IgD-negative memory B cell (primary cell): ENCODE results near the gene RAB1B. TPM values are rescaled to one million over a fixed set of nuclear protein-coding genes. Genes with fewer than 3 reads are reported as not detected.
"Not testable (repeated sequence)": the region's sequence is repeated elsewhere in the genome, so short reads cannot be mapped to it uniquely, and the experiment has no call there.

ENCODE experiments used
- H3K27ac Mint-ChIP-seq, 3 donors: one replicate each; pipeline ENCODE4 v1.8.0; 2020 to 2022; ENCODE audit warnings: mild to moderate bottlenecking in 3 of 3, mixed read lengths in 3 of 3, moderate library complexity in 1 of 3
- H3K27me3 Mint-ChIP-seq: one replicate; pipeline ENCODE4 v1.8.0; 2021; ENCODE audit warnings: mixed read lengths
- H3K36me3 Mint-ChIP-seq: one replicate; pipeline ENCODE4 v1.8.0; 2020; ENCODE audit warnings: mild to moderate bottlenecking, mixed read lengths
- H3K4me1 Mint-ChIP-seq, 3 donors: one replicate each; pipeline ENCODE4 v1.8.0; 2020 to 2022; ENCODE audit warnings: mixed read lengths in 3 of 3, mild to moderate bottlenecking in 1 of 3
- H3K4me3 Mint-ChIP-seq, 4 donors: one replicate each; pipeline ENCODE4 v1.8.0; 2020 to 2022; ENCODE audit warnings: mild to moderate bottlenecking in 4 of 4, mixed read lengths in 4 of 4, moderate library complexity in 3 of 4
- H3K9me3 Mint-ChIP-seq, 3 donors: one replicate each; pipeline ENCODE4 v1.8.0; 2020 to 2021; ENCODE audit warnings: mixed read lengths in 3 of 3, mild to moderate bottlenecking in 1 of 3
- polyA plus RNA-seq: library from polyadenylated mRNA; unstranded; fragments of 300-500 nt; fragmentation: Illumina TruSeq; gene quantifications from one replicate; pipeline ENCODE4 v1.2.3, GENCODE V29; 2021

The RAB1B gene
- polyA plus RNA-seq, 1 donor from 2014 or later, result 14.8 TPM

DNA sequence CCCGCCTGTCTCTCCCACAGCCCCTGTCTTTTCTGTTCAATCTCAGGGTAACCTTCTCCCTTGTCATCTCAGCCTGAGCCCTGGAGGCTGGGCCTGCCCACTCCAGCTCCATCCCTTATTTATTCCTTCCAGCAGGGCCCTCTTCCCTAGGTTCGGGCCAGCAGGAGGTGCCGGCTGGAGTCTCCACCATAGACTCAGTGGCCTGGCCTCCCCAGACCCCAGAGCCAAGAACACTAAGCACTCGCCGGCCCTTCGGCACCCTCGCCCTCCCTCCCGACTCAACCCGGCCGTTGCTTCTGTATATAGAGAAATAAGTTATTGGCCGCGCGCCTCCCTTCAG lies 1.4 kb upstream of the RAB1B start:
- H3K27me3 Mint-ChIP-seq, result no peaks in the 10 kb centered on the region
- H3K36me3 Mint-ChIP-seq, result no peaks in the 10 kb centered on the region
- peak overlapping the region in 2 of 3 donors; percentile 96 to 97 for H3K27ac Mint-ChIP-seq
- H3K4me1 Mint-ChIP-seq, result peaks cover 6 to 23% (median 17%) of the 10 kb centered on the region in 3 donors
- H3K9me3 Mint-ChIP-seq, result no peaks in the 10 kb centered on the region
- peak overlapping the region; percentile 91 to 96 (median 94) for H3K4me3 Mint-ChIP-seq

DNA sequence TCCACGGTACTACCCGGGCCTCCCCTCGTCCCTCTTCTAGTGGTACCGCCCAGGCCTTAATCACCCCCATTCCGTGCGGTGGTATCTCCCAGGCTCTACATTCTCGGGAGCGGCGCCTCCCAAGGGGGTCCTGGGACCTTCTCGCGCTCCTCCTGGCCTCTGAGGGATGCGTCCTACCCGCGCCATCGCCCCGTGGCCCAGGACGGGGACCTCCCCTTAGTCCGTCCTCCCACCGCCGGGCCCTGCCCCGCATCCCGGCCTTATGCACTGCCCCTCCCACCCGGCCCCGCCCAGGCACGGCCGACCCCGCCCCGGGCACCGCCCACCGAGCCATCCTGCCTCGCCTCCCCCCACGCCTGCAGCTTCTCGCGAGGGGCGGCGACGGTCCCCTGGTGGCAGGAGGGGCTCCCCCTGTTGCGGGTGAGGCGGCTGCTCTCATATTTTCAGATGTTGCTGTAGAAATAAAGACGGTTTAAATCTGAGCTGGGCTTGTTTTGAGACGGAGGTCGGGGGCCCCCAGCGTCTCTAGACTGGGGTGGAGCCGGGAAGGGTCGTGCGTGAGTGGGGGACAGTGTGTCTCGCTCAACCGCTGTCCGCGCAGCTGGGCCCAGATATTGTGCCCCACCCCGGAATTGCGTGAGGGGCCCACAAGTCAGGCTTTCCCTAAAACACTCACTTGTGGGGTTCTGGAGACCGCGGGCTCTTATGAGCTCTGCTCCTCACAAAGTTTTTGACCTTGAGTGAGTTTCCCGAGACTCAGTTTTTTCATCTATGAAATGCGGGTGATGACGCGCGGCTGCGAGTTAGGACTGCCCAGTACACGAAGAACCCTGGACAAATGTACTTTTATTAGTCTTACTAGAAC lies 828 bp upstream of the RAB1B start:
- no peaks in the 10 kb centered on the region for H3K27me3 Mint-ChIP-seq
- H3K4me1 Mint-ChIP-seq, result peaks cover 6 to 21% (median 17%) of the 10 kb centered on the region in 3 donors
- H3K4me3 Mint-ChIP-seq, result peak overlapping the region; percentile 91 to 96 (median 94)
- H3K36me3 Mint-ChIP-seq, result peaks cover under 1% of the 10 kb centered on the region
- peak overlapping the region; percentile 96 to 99 (median 97) for H3K27ac Mint-ChIP-seq
- no peaks in the 10 kb centered on the region for H3K9me3 Mint-ChIP-seq

DNA sequence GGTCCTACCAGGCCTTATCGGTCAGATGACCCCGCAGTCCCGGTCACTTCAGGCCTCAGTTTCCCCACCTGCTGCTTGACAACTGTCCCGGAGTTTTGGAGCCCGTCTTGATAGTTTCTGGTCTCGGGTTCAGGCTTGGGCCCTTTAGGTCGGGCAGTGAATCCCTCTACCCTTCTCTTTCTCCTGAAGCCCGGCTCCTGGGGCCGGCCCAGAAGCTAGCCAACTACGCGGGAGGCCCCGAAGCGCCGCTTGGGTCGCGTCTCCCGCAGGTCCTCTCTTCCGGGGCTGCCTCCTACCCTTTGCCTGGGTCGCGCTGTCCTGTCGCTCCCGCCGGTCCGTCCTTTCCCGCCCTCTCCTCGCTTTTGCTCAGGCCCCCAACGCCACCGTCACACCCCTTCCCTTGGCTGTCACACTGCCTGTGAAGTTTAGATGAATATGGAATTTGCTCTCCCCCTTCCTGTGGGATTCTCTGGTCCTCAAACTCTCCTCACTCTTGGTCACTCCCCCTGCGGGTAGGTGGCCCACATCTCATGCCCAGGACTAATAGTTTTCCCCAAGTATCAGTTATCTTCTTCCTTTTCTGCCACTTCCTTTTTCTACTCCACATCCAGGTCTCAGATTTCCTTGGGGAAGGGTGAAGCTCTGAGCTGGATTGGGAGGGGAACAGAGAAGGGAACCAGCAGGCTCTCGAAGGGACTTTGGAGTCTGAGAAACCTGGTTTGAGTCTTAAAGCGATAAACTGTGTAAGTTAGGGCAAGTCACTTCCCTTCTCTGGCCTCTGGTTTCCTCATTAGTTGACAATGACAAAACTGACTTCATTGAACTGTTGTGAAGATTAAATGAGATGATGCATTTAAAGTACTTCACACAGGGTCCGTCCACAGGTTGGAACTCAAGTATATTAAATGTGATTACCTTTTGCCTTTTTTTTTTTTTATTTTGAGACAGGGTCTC lies 790 bp downstream of the RAB1B start:
- no peaks in the 10 kb centered on the region for H3K27me3 Mint-ChIP-seq

DNA sequence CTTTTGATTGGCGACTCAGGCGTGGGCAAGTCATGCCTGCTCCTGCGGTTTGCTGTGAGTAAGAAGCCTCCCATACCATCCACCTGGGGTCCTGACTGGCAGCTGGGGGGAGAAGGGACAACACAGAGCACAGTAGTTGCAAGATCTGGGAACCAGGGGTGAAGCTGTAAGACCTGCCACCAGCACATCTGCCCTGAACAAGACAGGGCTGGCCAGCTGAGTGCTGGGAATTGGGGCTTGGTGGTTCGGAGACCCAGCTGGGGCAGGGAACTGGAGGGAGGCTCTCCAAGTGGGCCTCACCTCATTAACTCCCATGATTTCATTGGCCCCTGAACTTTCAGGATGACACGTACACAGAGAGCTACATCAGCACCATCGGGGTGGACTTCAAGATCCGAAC lies 3.4 kb downstream of the RAB1B start:
- Mint-ChIP-seq H3K4me1 (peaks cover 6 to 25% (median 15%) of the 10 kb centered on the region in 3 donors), H3K36me3 (peaks cover 5% of the 10 kb centered on the region), H3K4me3 (peak overlapping the region in 1 of 4 donors; percentile 21), H3K27me3 (no peaks in the 10 kb centered on the region), H3K27ac (peak overlapping the region in 2 of 3 donors; percentile 43 to 72), H3K9me3 (no peaks in the 10 kb centered on the region)

More for the DNA sequence above, 790 bp downstream of the RAB1B start:
- Mint-ChIP-seq H3K9me3 (no peaks in the 10 kb centered on the region), H3K27ac (peak overlapping the region; percentile 96 to 99 (median 97)), H3K4me3 (peak overlapping the region; percentile 91 to 96 (median 94)), H3K36me3 (peaks cover 5% of the 10 kb centered on the region), H3K4me1 (peaks cover 6 to 25% (median 17%) of the 10 kb centered on the region in 3 donors)

DNA sequence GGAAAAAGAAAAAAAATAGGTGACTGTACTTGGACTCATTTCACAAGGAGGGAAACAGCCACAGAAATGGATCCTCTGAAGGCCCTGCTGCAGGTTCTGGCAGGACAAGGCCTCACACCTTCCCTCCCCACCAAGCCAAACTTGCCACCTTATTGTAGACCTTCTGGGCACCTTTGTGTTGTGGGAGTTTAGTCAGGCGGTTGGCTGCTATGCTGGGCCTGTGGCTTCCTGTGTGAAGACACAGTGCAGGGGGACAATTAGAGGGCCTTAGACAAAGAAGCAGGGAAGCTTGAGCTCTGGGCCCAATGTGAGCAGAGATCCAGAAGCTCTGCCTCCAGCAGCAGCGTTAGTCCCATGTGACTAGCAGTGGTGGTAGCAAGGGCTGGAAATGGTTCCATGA lies 4.2 kb downstream of the RAB1B start:
- H3K27ac Mint-ChIP-seq, result peak overlapping the region in 2 of 3 donors; percentile 26 to 71
- peaks cover 6 to 20% (median 10%) of the 10 kb centered on the region in 3 donors for H3K4me1 Mint-ChIP-seq
- H3K36me3 Mint-ChIP-seq, result peaks cover 5% of the 10 kb centered on the region
- peak overlapping the region in 2 of 4 donors; percentile 38 to 75 for H3K4me3 Mint-ChIP-seq
- H3K9me3 Mint-ChIP-seq, result no peaks in the 10 kb centered on the region
- no peaks in the 10 kb centered on the region for H3K27me3 Mint-ChIP-seq

DNA sequence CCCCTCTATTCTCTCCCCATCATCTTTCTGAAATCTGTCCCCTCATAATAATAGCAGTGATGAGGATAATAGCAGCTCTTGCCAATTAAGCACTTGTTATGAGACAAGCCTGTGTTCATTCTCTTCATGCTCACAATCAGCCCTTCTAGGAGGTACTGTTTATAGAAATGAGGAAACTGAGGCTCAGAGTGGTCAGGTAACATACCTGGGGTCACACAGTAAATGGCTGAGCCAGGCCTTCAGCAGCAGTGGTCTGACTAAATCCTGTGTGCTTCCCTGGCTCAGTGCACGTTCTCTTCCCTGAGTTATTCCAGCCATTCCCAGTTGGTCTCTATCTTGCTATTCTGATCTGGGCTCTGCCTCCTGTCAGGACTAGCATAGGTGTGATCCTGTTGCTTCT lies 5.8 kb downstream of the RAB1B start:
- H3K9me3 Mint-ChIP-seq, result no peaks in the 10 kb centered on the region
- peak overlapping the region in 2 of 3 donors; percentile 3 to 30 for H3K27ac Mint-ChIP-seq
- H3K36me3 Mint-ChIP-seq, result peaks cover 5% of the 10 kb centered on the region
- H3K27me3 Mint-ChIP-seq, result peaks cover 1% of the 10 kb centered on the region
- no peak overlapping the region for H3K4me3 Mint-ChIP-seq
- peaks cover 0 to 14% (median 11%) of the 10 kb centered on the region in 3 donors for H3K4me1 Mint-ChIP-seq

DNA sequence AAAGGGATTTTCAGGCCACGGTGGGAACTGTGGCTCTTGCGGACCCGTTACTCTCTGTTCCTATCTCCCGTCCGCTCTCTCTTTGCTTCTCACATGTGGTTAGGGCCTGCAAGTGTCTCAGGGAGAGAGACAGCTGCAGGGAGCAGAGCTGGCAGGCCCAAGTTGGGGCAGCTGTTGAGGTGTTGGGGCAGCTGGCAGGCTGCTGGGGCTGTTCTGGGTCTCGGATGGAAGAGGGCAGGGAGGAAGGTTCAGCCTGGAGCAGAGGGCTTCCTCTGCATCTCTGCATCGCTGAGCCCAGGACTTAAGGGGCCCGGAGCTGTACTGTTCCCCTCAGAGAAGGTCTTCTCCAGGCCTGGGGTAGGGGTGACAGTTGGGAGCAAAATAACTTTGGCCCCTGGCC lies 7.0 kb downstream of the RAB1B start:
- Mint-ChIP-seq H3K4me3 (peak overlapping the region in 1 of 4 donors; percentile 23), H3K27ac (peak overlapping the region in 1 of 3 donors; percentile 73), H3K27me3 (peaks cover 4% of the 10 kb centered on the region), H3K36me3 (peaks cover 5% of the 10 kb centered on the region), H3K9me3 (no peaks in the 10 kb centered on the region), H3K4me1 (peaks cover 0 to 6% (median 4%) of the 10 kb centered on the region in 3 donors)

DNA sequence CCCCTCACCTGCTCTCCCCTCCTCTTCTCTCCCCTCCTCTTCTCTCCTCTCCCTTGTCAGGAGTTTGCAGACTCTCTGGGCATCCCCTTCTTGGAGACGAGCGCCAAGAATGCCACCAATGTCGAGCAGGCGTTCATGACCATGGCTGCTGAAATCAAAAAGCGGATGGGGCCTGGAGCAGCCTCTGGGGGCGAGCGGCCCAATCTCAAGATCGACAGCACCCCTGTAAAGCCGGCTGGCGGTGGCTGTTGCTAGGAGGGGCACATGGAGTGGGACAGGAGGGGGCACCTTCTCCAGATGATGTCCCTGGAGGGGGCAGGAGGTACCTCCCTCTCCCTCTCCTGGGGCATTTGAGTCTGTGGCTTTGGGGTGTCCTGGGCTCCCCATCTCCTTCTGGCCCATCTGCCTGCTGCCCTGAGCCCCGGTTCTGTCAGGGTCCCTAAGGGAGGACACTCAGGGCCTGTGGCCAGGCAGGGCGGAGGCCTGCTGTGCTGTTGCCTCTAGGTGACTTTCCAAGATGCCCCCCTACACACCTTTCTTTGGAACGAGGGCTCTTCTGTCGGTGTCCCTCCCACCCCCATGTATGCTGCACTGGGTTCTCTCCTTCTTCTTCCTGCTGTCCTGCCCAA lies 7.7 kb downstream of the RAB1B start:
- Mint-ChIP-seq H3K4me3 (peak overlapping the region in 2 of 4 donors; percentile 50 to 61), H3K27me3 (peaks cover 4% of the 10 kb centered on the region), H3K27ac (peak overlapping the region in 1 of 3 donors; percentile 71), H3K9me3 (no peaks in the 10 kb centered on the region), H3K4me1 (peaks cover 2 to 6% (median 5%) of the 10 kb centered on the region in 3 donors), H3K36me3 (peaks cover 5% of the 10 kb centered on the region)

DNA sequence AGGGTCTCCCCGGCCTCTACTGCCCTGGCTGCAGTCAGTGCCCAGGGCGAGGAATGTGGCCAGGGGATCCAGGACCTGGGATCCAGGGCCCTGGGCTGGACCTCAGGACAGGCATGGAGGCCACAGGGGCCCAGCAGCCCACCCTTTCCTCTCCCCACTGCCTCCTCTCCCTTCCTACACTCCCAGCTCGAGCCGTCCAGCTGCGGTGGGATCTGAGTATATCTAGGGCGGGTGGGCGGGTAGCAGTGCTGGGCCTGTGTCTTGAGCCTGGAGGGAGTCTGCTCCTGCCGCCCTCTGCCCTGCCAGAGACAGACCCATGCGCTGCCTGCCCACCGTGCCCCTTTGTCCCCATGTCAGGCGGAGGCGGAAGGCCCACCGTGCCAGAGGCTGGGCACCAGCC lies 8.2 kb downstream of the RAB1B start:
- H3K27me3 Mint-ChIP-seq, H3K9me3 Mint-ChIP-seq, H3K36me3 Mint-ChIP-seq: not testable (repeated sequence)
- Mint-ChIP-seq H3K4me3 (peak overlapping the region in 2 of 4 donors; percentile 39 to 70), H3K27ac (peak overlapping the region in 1 of 3 donors; percentile 71), H3K4me1 (peaks cover 5 to 11% (median 10%) of the 10 kb centered on the region in 3 donors)

DNA sequence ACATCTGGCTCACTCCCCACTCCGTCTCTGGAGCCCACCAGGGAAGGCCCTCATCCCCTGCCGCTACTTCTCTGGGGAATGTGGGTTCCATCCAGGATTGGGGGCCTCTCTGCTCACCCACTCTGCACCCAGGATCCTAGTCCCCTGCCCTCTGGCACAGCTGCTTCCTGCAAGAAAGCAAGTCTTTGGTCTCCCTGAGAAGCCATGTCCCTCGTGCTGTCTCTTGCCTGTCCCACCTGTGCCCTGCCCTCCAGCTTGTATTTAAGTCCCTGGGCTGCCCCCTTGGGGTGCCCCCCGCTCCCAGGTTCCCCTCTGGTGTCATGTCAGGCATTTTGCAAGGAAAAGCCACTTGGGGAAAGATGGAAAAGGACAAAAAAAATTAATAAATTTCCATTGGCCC lies 8.6 kb downstream of the RAB1B start:
- not testable (repeated sequence) for H3K27me3 Mint-ChIP-seq, H3K36me3 Mint-ChIP-seq, H3K9me3 Mint-ChIP-seq
- Mint-ChIP-seq H3K4me3 (peak overlapping the region; percentile 39 to 71 (median 62)), H3K4me1 (peaks cover 7 to 14% (median 13%) of the 10 kb centered on the region in 3 donors), H3K27ac (peak overlapping the region in 1 of 3 donors; percentile 68)

DNA sequence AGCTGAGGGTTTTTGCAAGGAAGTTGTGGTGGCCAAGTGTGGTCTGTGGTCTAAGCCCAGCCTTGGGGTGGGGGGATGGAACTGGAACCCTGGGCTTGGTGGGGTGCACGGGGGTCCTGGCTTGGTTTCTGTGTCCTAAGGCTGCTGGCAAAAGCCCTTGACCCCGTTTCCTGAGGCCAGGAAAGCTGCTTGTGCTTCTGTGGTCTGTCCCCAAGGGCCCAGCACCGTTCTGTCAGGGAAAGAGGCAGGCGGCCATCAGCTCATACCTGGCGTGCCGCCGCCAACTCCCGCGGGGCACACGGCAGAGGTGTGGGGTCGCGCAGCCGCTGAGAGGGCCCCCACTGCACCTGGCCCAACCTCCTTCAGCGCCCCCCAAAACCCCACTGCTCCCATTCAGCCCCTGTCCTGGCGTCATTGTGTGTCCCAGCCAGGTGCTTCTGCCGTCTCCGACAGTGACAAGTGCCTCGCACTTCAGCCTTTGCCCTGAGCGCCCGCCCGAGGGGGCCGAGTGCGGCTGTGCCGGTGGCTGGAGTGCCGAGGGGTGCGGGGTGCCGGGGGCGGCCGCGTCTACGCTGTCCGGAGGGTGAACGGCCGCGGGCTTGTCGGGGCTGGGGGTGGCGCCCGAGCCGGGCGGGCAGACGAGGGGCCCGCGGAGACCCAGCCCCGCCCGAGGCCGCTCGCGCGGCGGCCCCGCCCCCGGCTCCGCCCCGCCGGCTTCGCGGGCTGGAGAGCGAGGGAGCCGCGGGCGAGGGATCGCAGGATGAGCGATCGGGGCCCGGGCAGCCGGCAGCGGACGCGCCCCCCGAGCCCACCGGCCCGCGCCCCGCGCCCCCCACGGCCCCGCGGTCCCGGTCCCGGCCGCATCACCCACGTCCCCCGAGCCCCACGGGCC lies 9.3 kb downstream of the RAB1B start, which contains the start of gene CNIH2:
CNIH2 (plus strand) TSS at position 705 of the 892 bp plus-strand sequence. CDS start 282 bp downstream, outside the sequence.
- H3K36me3 Mint-ChIP-seq, result peaks cover 3% of the 10 kb centered on the region
- H3K4me3 Mint-ChIP-seq, result peak within 1 kb of the TSS; percentile 55 to 72 (median 64)
- no peaks in the 10 kb centered on the region for H3K9me3 Mint-ChIP-seq
- H3K27ac Mint-ChIP-seq, result peak within 1 kb of the TSS in 1 of 3 donors; percentile 68
- H3K4me1 Mint-ChIP-seq, result peaks cover 14 to 19% (median 17%) of the 10 kb centered on the region in 3 donors
- H3K27me3 Mint-ChIP-seq, result peaks cover 4% of the 10 kb centered on the region

DNA sequence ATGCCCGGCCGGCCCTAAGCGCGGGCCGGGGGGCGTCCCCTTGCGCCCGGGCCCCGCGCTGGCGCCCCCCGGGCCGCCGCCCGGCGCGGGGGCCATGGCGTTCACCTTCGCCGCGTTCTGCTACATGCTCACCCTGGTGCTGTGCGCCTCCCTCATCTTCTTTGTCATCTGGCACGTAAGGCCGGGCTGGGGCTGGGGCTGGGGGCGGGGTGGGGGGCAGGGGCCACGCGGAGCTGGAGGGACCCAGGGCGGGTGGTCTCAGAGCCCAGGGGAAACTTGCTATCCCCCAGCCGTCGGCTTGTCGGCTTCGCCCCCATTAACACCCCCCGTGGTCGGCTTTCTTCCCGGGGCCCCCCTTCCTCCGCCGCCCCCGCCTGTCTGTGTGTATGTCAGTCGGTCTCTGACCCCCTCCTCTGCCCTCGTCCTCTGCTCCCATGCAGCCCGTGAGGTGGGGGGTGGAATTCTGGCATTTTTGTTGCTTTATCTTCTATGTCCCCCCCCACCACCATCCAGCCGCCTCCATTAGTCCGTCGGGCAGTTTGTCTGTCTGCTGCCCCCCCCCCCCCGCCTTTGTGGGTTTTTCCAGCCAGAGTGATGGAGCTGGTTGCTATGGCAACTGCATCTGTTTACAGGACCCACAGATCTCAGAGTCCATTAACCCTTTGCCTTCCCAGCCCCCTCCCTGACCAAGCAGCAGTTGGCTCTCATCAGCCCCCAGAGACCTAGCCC lies 10.1 kb downstream of the RAB1B start:
- Mint-ChIP-seq H3K4me1 (peaks cover 14 to 24% (median 14%) of the 10 kb centered on the region in 3 donors), H3K4me3 (peak overlapping the region; percentile 38 to 72 (median 60)), H3K36me3 (peaks cover 1% of the 10 kb centered on the region), H3K27me3 (peaks cover 4% of the 10 kb centered on the region), H3K27ac (no peak overlapping the region), H3K9me3 (no peaks in the 10 kb centered on the region)
